ENCODE results near the gene LTN1. TPM values are rescaled to one million over a fixed set of nuclear protein-coding genes. Genes with fewer than 3 reads are reported as not detected.
"Not testable (repeated sequence)": the region's sequence is repeated elsewhere in the genome, so short reads cannot be mapped to it uniquely, and the experiment has no call there.

Gene LTN1
- polyA plus RNA-seq, 6 donors from 2014 or later: 18.6 to 23.5 (median 20.5) TPM

GRCh38 chr21:29011236-29011635, 18.6 kb upstream of the LTN1 start:
- not testable (repeated sequence) for H3K36me3 Mint-ChIP-seq; H3K27me3 Mint-ChIP-seq; H3K9me3 Mint-ChIP-seq; ATAC-seq (ENCODE audit: low read depth in 2 of 2); H3K4me3 Mint-ChIP-seq; H3K4me1 Mint-ChIP-seq; DNase-seq
- H3K27ac Mint-ChIP-seq: peak overlapping the region in 1 of 6 donors; percentile 15

- Mint-ChIP-seq H3K27me3 (no peaks in the 10 kb centered on the region), H3K4me1 (peaks cover 0 to 5% (median 0%) of the 10 kb centered on the region in 3 donors), H3K36me3 (peaks cover 0 to 8% of the 10 kb centered on the region in 2 donors), H3K9me3 (no peaks in the 10 kb centered on the region), H3K4me3 (no peak overlapping the region), H3K27ac (no peak overlapping the region)
- no peak for DNase-seq
- ATAC-seq (ENCODE audit: low read depth in 2 of 2): no peak
These were observed 15.7 kb upstream of the LTN1 start for GRCh38 chr21:29008367-29008766.

DNA sequence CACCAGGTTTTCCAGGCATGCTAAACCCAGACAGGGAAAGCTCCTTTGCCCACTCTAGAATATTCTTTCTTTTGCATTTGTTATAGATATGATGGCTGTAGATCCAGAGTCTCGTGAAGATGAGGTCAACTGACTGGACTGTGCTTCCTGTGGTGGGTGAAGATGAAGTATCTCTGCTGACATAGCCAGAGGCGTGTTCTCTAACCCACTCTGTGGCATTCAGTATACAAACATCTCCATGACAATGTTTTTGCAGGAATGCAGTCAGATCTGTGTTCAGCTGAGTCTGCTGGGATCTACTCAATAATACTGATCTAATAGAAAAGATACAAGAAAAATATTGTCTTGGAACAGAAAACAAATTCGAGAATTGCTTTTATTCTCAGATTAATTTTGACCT, 15.1 kb upstream of the LTN1 start:
- Mint-ChIP-seq H3K27ac (peak overlapping the region in 1 of 6 donors; percentile 16), H3K4me1 (peaks cover 0 to 6% (median 0%) of the 10 kb centered on the region in 3 donors), H3K36me3 (peaks cover 0 to 8% of the 10 kb centered on the region in 2 donors), H3K27me3 (no peaks in the 10 kb centered on the region), H3K4me3 (no peak overlapping the region), H3K9me3 (no peaks in the 10 kb centered on the region)
- DNase-seq: no peak
- no peak for ATAC-seq (ENCODE audit: low read depth in 2 of 2)

DNA sequence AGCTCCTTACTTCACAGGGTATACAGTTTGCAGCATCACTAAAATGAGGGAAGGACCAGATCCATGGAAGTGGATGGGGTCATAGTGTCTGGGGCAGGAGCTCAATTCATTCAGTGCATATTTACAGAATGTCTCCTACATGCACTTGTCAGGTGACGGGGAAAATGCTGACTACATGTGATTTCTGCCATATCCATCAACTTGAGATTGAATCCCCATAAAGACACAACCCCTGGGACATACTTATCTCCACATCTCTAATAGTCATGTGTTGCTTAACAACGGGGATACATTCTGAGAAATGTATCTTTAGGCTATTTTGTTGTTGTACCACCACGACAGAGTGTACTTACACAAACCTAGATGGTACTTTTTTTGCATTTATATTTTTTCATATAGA, 14.5 kb upstream of the LTN1 start:
- H3K27ac Mint-ChIP-seq: peak overlapping the region in 1 of 6 donors; percentile 15
- peak overlapping the region in 1 of 8 donors; percentile 68 for H3K4me3 Mint-ChIP-seq
- H3K27me3 Mint-ChIP-seq: no peaks in the 10 kb centered on the region

DNA sequence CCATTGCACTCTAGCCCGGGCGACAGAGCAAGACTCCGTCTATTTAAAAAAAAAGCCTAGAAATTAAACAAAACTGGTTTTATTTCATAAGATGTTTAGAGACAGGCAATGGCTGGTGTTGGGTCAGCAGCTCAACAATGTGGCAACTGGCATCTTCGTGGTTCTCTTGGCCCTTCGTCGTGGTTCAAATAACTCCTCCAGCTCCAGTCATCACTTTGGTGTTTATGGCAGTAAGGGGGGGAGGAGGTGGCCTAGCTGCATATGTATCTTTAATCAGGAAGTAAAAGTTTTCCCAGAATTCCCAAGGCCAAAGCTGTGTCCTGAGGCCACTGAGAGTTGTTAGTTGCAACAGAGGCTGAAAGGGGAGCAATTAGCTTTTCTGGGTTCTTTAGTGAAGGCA, 13.0 kb upstream of the LTN1 start:
- no peak for DNase-seq
- ATAC-seq (ENCODE audit: low read depth in 2 of 2): no peak
- Mint-ChIP-seq H3K9me3 (no peaks in the 10 kb centered on the region), H3K36me3 (peaks cover 0 to 8% of the 10 kb centered on the region in 2 donors), H3K4me3 (peak overlapping the region in 2 of 8 donors; percentile 21 to 44), H3K27me3 (no peaks in the 10 kb centered on the region), H3K4me1 (peaks cover 0 to 11% (median 5%) of the 10 kb centered on the region in 3 donors), H3K27ac (peak overlapping the region in 1 of 6 donors; percentile 42)

More for the DNA sequence above, 14.5 kb upstream of the LTN1 start:
- Mint-ChIP-seq H3K4me1 (peaks cover 0 to 11% (median 5%) of the 10 kb centered on the region in 3 donors), H3K9me3 (no peaks in the 10 kb centered on the region), H3K36me3 (peaks cover 0 to 8% of the 10 kb centered on the region in 2 donors)
- no peak for DNase-seq
- no peak for ATAC-seq (ENCODE audit: low read depth in 2 of 2)

GRCh38 chr21:29002442-29003144, 9.9 kb upstream of the LTN1 start:
- Mint-ChIP-seq H3K9me3 (no peaks in the 10 kb centered on the region), H3K4me3 (peak overlapping the region; percentile 82 to 96 (median 94)), H3K27ac (peak overlapping the region; percentile 95 to 99 (median 98)), H3K4me1 (peaks cover 0 to 11% (median 5%) of the 10 kb centered on the region in 3 donors), H3K36me3 (no peaks in the 10 kb centered on the region), H3K27me3 (no peaks in the 10 kb centered on the region)
- DNase-seq: peak; percentile 92
- ATAC-seq (ENCODE audit: low read depth in 2 of 2): peak; percentile 100

DNA sequence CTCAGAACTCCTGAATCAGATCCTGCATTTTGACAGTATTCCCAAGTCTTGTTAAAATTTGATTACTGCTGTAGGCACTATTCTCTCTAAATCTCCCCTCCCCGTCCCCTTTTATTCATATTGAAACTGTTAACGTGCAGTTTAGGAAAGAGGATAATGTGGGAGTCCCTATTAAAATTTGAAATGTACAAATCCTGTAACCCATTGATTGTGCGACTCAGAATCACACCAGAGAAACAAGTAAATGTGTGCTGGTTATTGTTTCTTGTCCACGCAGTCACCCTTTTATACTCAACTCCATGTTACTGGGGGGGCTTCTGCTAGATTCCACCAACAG, 584 bp upstream of the LTN1 start:
- H3K27ac Mint-ChIP-seq: peak overlapping the region in 5 of 6 donors; percentile 89 to 98 (median 98)
- H3K36me3 Mint-ChIP-seq: peaks cover 0 to 11% of the 10 kb centered on the region in 2 donors
- DNase-seq (no peak), ATAC-seq (ENCODE audit: low read depth in 2 of 2) (no peak)
- no peaks in the 10 kb centered on the region for H3K9me3 Mint-ChIP-seq
- no peaks in the 10 kb centered on the region for H3K27me3 Mint-ChIP-seq
- H3K4me1 Mint-ChIP-seq: peaks cover 22 to 44% (median 25%) of the 10 kb centered on the region in 3 donors
- peak overlapping the region in 7 of 8 donors; percentile 86 to 98 (median 96) for H3K4me3 Mint-ChIP-seq

DNA sequence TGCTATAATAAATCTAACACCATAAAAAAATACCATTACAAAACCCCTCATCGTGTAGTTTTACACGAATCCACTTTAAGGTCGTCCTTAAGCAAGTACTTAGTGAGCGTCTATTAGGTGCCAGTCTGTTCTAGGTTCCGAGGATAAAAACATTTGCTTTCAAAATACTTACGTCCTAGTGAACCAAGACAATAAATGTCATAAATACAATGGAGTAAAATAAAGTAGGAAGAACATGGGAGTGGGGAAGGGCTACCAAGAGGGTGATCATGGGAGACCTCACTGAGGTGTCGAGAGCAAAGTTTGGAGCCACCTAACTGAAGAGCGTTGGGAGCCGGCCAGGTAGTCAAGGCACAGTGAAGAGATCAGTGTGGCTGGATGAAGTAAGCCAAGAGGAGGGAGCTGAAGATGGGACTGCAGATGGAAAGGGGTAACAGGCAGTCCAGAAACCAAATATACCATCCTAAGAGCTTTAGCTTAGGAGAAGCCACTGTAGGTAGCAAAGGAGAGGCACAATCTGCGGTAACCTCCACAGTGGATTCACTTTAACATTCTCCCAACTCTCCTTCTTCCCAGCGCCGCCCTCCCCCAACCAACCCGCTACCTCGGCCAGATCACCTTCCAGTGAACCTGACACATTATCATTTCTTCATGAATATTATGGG, 684 bp downstream of the LTN1 start:
- Mint-ChIP-seq H3K4me1 (peaks cover 22 to 49% (median 25%) of the 10 kb centered on the region in 3 donors), H3K27ac (peak overlapping the region; percentile 89 to 98 (median 98)), H3K4me3 (peak overlapping the region; percentile 86 to 98 (median 95)), H3K27me3 (no peaks in the 10 kb centered on the region), H3K36me3 (peaks cover 0 to 11% of the 10 kb centered on the region in 2 donors), H3K9me3 (no peaks in the 10 kb centered on the region)
- ATAC-seq (ENCODE audit: low read depth in 2 of 2): no peak
- DNase-seq: peak; percentile 3

DNA sequence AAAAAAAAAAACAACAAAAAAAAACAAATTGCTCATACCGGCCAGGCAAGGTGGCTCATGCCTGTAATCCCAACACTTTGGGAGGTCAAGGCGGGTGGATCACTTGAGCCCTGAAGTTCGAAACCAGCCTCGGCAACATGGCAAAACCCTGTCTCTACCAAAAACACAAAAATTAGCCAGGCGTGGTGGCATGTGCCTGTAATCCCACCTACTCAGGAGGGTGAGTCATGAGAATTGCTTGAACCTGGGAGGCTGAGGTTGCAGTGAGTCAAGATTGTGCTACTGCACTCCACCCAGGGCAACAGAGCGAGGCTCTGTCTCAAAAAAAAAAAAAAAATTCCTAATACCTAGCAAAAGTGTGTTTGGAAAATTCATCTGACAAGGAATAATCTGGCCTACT, 4.5 kb downstream of the LTN1 start:
- H3K27ac Mint-ChIP-seq; DNase-seq; H3K9me3 Mint-ChIP-seq; H3K27me3 Mint-ChIP-seq; H3K4me3 Mint-ChIP-seq; ATAC-seq (ENCODE audit: low read depth in 2 of 2): not testable (repeated sequence)
- Mint-ChIP-seq H3K4me1 (peaks cover 26 to 47% (median 31%) of the 10 kb centered on the region in 3 donors), H3K36me3 (peaks cover 13 to 21% of the 10 kb centered on the region in 2 donors)

- DNase-seq (no peak), ATAC-seq (ENCODE audit: low read depth in 2 of 2) (no peak)
- Mint-ChIP-seq H3K4me3 (no peak overlapping the region), H3K27ac (no peak overlapping the region), H3K4me1 (peaks cover 14 to 34% (median 27%) of the 10 kb centered on the region in 3 donors), H3K9me3 (no peaks in the 10 kb centered on the region), H3K27me3 (no peaks in the 10 kb centered on the region), H3K36me3 (peaks cover 14 to 27% of the 10 kb centered on the region in 2 donors)
These were observed 6.0 kb downstream of the LTN1 start for GRCh38 chr21:28986677-28987076.

DNA sequence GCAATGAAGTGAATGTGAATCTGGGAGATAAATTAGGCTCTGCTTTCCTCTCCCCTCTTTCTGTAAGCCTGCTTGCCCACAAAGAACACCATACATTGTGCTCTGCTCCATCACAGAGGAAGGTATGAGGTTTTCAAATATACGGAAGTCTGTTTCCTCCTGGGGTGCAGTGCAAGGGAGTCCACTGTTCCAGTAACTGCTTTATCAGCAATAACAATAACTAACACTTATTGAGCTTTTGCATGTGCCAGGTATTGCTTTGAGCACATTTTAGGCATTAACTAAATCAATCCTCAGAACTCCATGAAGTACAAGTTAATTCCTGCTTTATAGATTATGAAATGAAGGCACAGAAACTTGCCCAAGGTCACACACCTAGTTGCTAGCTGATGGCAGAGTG, 10.0 kb downstream of the LTN1 start:
- DNase-seq (no peak), ATAC-seq (ENCODE audit: low read depth in 2 of 2) (no peak)
- H3K27ac Mint-ChIP-seq: no peak overlapping the region
- H3K36me3 Mint-ChIP-seq: peaks cover 22 to 23% of the 10 kb centered on the region in 2 donors
- peaks cover 6 to 8% (median 7%) of the 10 kb centered on the region in 3 donors for H3K4me1 Mint-ChIP-seq
- no peaks in the 10 kb centered on the region for H3K27me3 Mint-ChIP-seq
- no peak overlapping the region for H3K4me3 Mint-ChIP-seq
- no peaks in the 10 kb centered on the region for H3K9me3 Mint-ChIP-seq

DNA sequence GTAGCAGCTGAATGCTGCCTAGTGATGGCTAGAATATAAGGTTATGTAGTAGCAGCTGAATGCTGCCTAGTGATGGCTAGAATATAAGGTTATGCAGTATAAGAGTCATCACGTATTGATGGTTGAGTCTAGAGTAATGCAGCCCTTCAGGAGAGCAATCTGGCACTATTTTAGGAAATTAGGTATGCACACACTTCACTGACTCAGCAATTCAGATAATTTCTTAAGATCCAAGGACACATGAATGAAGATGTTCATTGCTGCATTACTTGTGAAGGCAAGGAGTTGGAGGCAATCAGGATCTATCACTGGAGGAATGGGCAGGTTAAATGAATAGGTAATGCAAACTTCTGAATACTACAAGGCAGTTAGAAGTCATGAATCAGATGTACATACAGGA, 13.6 kb downstream of the LTN1 start:
- Mint-ChIP-seq H3K27ac (no peak overlapping the region), H3K9me3 (no peaks in the 10 kb centered on the region), H3K4me1 (peaks cover 4 to 15% (median 9%) of the 10 kb centered on the region in 3 donors), H3K36me3 (peaks cover 26 to 28% of the 10 kb centered on the region in 2 donors), H3K4me3 (no peak overlapping the region), H3K27me3 (no peaks in the 10 kb centered on the region)
- no peak for ATAC-seq (ENCODE audit: low read depth in 2 of 2)
- DNase-seq: no peak

GRCh38 chr21:28975397-28975796, 17.3 kb downstream of the LTN1 start:
- peak overlapping the region in 1 of 6 donors; percentile 16 for H3K27ac Mint-ChIP-seq
- peaks cover 18 to 25% of the 10 kb centered on the region in 2 donors for H3K36me3 Mint-ChIP-seq
- H3K4me3 Mint-ChIP-seq: no peak overlapping the region
- H3K4me1 Mint-ChIP-seq: peaks cover 2 to 13% (median 5%) of the 10 kb centered on the region in 3 donors
- no peak for DNase-seq
- H3K9me3 Mint-ChIP-seq: no peaks in the 10 kb centered on the region
- ATAC-seq (ENCODE audit: low read depth in 2 of 2): no peak
- no peaks in the 10 kb centered on the region for H3K27me3 Mint-ChIP-seq

Data from naive B cell (primary cell).